Measurements from ENCODE around the gene ANKH. TPM values are rescaled to one million over a fixed set of nuclear protein-coding genes. Genes with fewer than 3 reads are reported as not detected.

ANKH gene
- total RNA-seq, 1 experiment from 2014 or later, result 65.2 TPM

GRCh38 chr5:14678773-14679334, 192.7 kb downstream of the ANKH start:
- BruUV-seq (replicated peaks), result no TSS peak
- no peak overlapping the region for H2AFZ ChIP-seq (ENCODE audit: low read depth, low read length, poor library complexity, severe bottlenecking)
- ChIA-PET CTCF (no interaction called here), POLR2A (no interaction called here), RAD21 (ENCODE audit: low non-redundant PET in 1 of 2, low total read pairs in 2 of 2, uncharacterized antibody in 2 of 2, unreplicated experiment in 2 of 2) (no interaction called here)
- ATAC-seq (no peak), DNase-seq (ENCODE audit: low read depth, low spot score) (no peak)
- no peaks in the 10 kb centered on the region for H4K20me1 ChIP-seq (ENCODE audit: insufficient read depth)
- intact Hi-C loops (cut with micrococcal nuclease), result no loop called here
- no peak overlapping the region for H3K27ac ChIP-seq (ENCODE audit: low read depth, low read length)
- H3K36me3 ChIP-seq (ENCODE audit: control insufficient read depth in 1 of 2, insufficient read depth in 2 of 2, low read length in 2 of 2), result peaks cover 10 to 14% of the 10 kb centered on the region in 2 experiments; a peak in 3 of 4 replicates
- no peaks in the 10 kb centered on the region for H3K9me3 ChIP-seq (ENCODE audit: control insufficient read depth in 1 of 2, insufficient read depth in 1 of 2, low read depth in 1 of 2, low read length in 2 of 2)
- H3K4me2 ChIP-seq (ENCODE audit: low read length), result no peak overlapping the region
- H3K4me1 ChIP-seq (ENCODE audit: control insufficient read depth in 1 of 2, insufficient read depth in 2 of 2, low read length in 2 of 2), result no peaks in the 10 kb centered on the region
- H3K9me2 ChIP-seq (ENCODE audit: insufficient read depth), result no peaks in the 10 kb centered on the region
- no peak overlapping the region for H3K4me3 ChIP-seq (replicated peaks in 1 of 2; ENCODE audit: low read depth in 1 of 2, low read length in 2 of 2)
- no peaks in the 10 kb centered on the region for H3K27me3 ChIP-seq (ENCODE audit: insufficient read depth, low read length)
- TF ChIP-seq ELF1 (IDR thresholded peaks at IDR 0.05; ENCODE audit: borderline replicate concordance, low read depth) (no peak), MAX (IDR thresholded peaks at IDR 0.05) (no peak), FOSL1 (IDR thresholded peaks at IDR 0.05; ENCODE audit: low read depth) (no peak), REST (IDR thresholded peaks at IDR 0.05; ENCODE audit: low read depth) (no peak), CBX3 (IDR thresholded peaks at IDR 0.05; ENCODE audit: low read depth) (no peak), ZNF274 (IDR thresholded peaks at IDR 0.05; ENCODE audit: low read depth, low read length) (no peak), POLR2AphosphoS5 (IDR thresholded peaks at IDR 0.05; ENCODE audit: low read depth, low read length) (no peak), YY1 (IDR thresholded peaks at IDR 0.05; ENCODE audit: extremely low read depth, insufficient replicate concordance, low read depth, low read length) (no peak), CEBPB (IDR thresholded peaks at IDR 0.05; ENCODE audit: low read depth) (no peak), RAD21 (IDR thresholded peaks at IDR 0.05; ENCODE audit: low read depth) (no peak), EZH2 (IDR thresholded peaks at IDR 0.05) (no peak), POLR2A (IDR thresholded peaks at IDR 0.05; ENCODE audit: borderline replicate concordance, extremely low read depth, insufficient read depth, insufficient read length) (no peak)
- no peak overlapping the region for H3K9ac ChIP-seq (ENCODE audit: low read length)
- peaks cover 59% of the 10 kb centered on the region for H3K79me2 ChIP-seq (ENCODE audit: insufficient read depth, low read length)
